K562 (cell line): ENCODE results near the gene EEA1. TPM values are rescaled to one million over a fixed set of nuclear protein-coding genes. Genes with fewer than 3 reads are reported as not detected.
A peak's percentile ranks its signal among the peaks of the same experiment; 100 is the strongest.

ENCODE experiments used
- ATAC-seq: fragments of 200-7000 bp; cut with Tn5 transposase; 3 replicates; pipeline ENCODE4 v1.9.1; 2020; ENCODE audit warnings: moderate library complexity
- BruUV-seq: library from RNA; stranded (reverse); fragments of 400-500 nt; replicated peaks from 2 replicates; lab custom pipeline; 2021; lab: Mats Ljungman, UMichigan
- CTCF ChIA-PET: fragments of 300-600 bp; formaldehyde crosslinking; extraction: SDS; loops from one replicate; lab custom pipeline; 2021; ENCODE audit warnings: low intra/inter-chr PET ratio; lab: Yijun Ruan, JAX
- POLR2A ChIA-PET: fragments of 300-600, 350-650 bp; sonication (Branson Sonifier 250); formaldehyde crosslinking; extraction: SDS; loops from one replicate; lab custom pipeline; 2021; ENCODE audit warnings: antibody characterized with exemption, inconsistent platforms; lab: Yijun Ruan, JAX
- DNase-seq, 4 experiments: peaks; one replicate each; pipeline versions ENCODE4 v3.0.0 to v3.0.0-alpha.2; 2011 to 2018; ENCODE audit warnings: low spot score in 3 of 4, mixed read lengths in 3 of 4; ENCODE audit errors: extremely low read depth in 1 of 4
- FAIRE-seq: peaks from 2 replicates; lab custom pipeline; 2011; peaks lifted over from hg19 to GRCh38; lab: Jason Lieb, UNC
- H2AFZ ChIP-seq: 2 replicates; pipeline ENCODE4 v1.6.0; 2011; ENCODE audit warnings: low read depth, low read length, control low read depth, inconsistent platforms
- H3K27ac ChIP-seq: fragments of 200-600 bp; 3 replicates; pipeline ENCODE4 v1.8.0; 2011; ENCODE audit warnings: low read depth, mild to moderate bottlenecking, control low read depth, inconsistent platforms, low read length, moderate library complexity, mixed read lengths; ENCODE audit errors: extremely low read depth
- H3K27me3 ChIP-seq, 2 experiments: fragments of 300-600 bp in 1 of 2; 2 replicates in 1 of 2; 3 replicates in 1 of 2; pipeline versions ENCODE4 v1.6.0 to v1.8.0; 2011; ENCODE audit warnings: inconsistent platforms in 2 of 2, low read length in 2 of 2, mild to moderate bottlenecking in 1 of 2, mixed read lengths in 1 of 2, moderate library complexity in 1 of 2; ENCODE audit not compliant: control insufficient read depth in 2 of 2, insufficient read depth in 2 of 2
- H3K36me3 ChIP-seq: fragments of 300-600 bp; 3 replicates; pipeline ENCODE4 v1.8.0; 2011; ENCODE audit warnings: mild to moderate bottlenecking, low read length, inconsistent platforms; ENCODE audit not compliant: control insufficient read depth, insufficient read depth
- H3K4me1 ChIP-seq, 2 experiments: fragments of 200-600 bp in 1 of 2; replicated peaks in 1 of 2; 2 replicates in 1 of 2; 3 replicates in 1 of 2; pipeline versions ENCODE4 v1.5.1 to v1.8.0; 2011; ENCODE audit warnings: inconsistent platforms in 2 of 2, low read length in 2 of 2, mild to moderate bottlenecking in 1 of 2, mixed read lengths in 1 of 2, moderate library complexity in 1 of 2; ENCODE audit not compliant: control insufficient read depth in 2 of 2, insufficient read depth in 2 of 2
- H3K4me2 ChIP-seq: 2 replicates; pipeline ENCODE4 v1.6.1; 2011; ENCODE audit warnings: low read length, control low read depth, inconsistent platforms, mixed read lengths; ENCODE audit not compliant: insufficient read depth
- H3K4me3 ChIP-seq: fragments of 200-600 bp; sonication (generic), shearing (Covaris generic); 2 replicates; pipeline ENCODE4 v1.5.1; 2016; ENCODE audit warnings: control low read depth, inconsistent platforms
- H3K79me2 ChIP-seq: fragments of 200-600 bp; 3 replicates; pipeline ENCODE4 v1.8.0; 2011; ENCODE audit warnings: low read length, inconsistent platforms; ENCODE audit not compliant: control insufficient read depth, insufficient read depth
- H3K9ac ChIP-seq, 2 experiments: 2 replicates each; pipeline versions ENCODE4 v1.6.0 to v1.6.1; 2011; ENCODE audit warnings: low read depth in 2 of 2, low read length in 2 of 2, control low read depth in 1 of 2, inconsistent platforms in 1 of 2, mild to moderate bottlenecking in 1 of 2, mixed read lengths in 1 of 2; ENCODE audit not compliant: insufficient read depth in 1 of 2
- H3K9me1 ChIP-seq: one replicate; pipeline ENCODE4 v1.6.0; 2011; ENCODE audit warnings: inconsistent platforms, mild to moderate bottlenecking, low read length, moderate library complexity; ENCODE audit not compliant: control insufficient read depth, insufficient read depth
- H3K9me3 ChIP-seq: replicated peaks from 2 replicates; pipeline ENCODE4 v1.5.1; 2011; ENCODE audit warnings: low read depth, low read length, inconsistent platforms; ENCODE audit not compliant: control insufficient read depth, insufficient read depth
- H4K20me1 ChIP-seq: replicated peaks from 2 replicates; pipeline ENCODE4 v1.6.1; 2011; ENCODE audit warnings: low read length, inconsistent platforms, mixed read lengths; ENCODE audit not compliant: control insufficient read depth, insufficient read depth
- C11orf30 ChIP-seq: fragments of 450-650 bp; IDR thresholded peaks from 2 replicates; pipeline ENCODE4 v1.6.1; 2016; ENCODE audit warnings: low read depth, mild to moderate bottlenecking
- CHCHD3 ChIP-seq: fragments of 250-450 bp; sonication (Bioruptor Pico); IDR thresholded peaks from 2 replicates; pipeline ENCODE4 v2.1.2; 2022; ENCODE audit warnings: mild to moderate bottlenecking
- EWSR1 ChIP-seq: fragments of 450-650 bp; IDR thresholded peaks from 2 replicates; pipeline ENCODE4 v1.6.1; 2018; ENCODE audit warnings: borderline replicate concordance, mild to moderate bottlenecking, low read depth, moderate library complexity; ENCODE audit not compliant: partially characterized antibody
- POLR2B ChIP-seq: fragments of 450-650 bp; IDR thresholded peaks from 2 replicates; pipeline ENCODE4 v1.6.1; 2018; ENCODE audit warnings: low read depth; ENCODE audit not compliant: partially characterized antibody
- PTBP1 ChIP-seq: fragments of 200-400 bp; formaldehyde crosslinking; IDR thresholded peaks from 2 replicates; pipeline ENCODE4 v1.6.1; 2017; ENCODE audit warnings: low read depth, low read length
- PTRF ChIP-seq: fragments of 450-650 bp; IDR thresholded peaks from 2 replicates; pipeline ENCODE4 v1.6.1; 2016; ENCODE audit warnings: mild to moderate bottlenecking, missing genetic modification characterization, missing compliant biosample characterization
- SIN3A ChIP-seq, 2 experiments: fragments of 150-350 bp in 1 of 2; IDR thresholded peaks; 2 replicates each; pipeline ENCODE4 v1.6.1; 2011 to 2016; ENCODE audit warnings: borderline replicate concordance in 2 of 2, low read depth in 2 of 2, low read length in 2 of 2, mild to moderate bottlenecking in 2 of 2, moderate library complexity in 2 of 2; ENCODE audit not compliant: control insufficient read depth in 1 of 2
- SMC3 ChIP-seq: conservative IDR thresholded peaks from 2 replicates; pipeline ENCODE4 v1.6.1; 2011; ENCODE audit warnings: low read depth, low read length, improper control_type of control experiment; ENCODE audit not compliant: insufficient read depth
- SREBF2 ChIP-seq: sonication (generic); formaldehyde crosslinking; IDR thresholded peaks from 2 replicates; pipeline ENCODE4 v1.4.0; 2020; ENCODE audit warnings: mild to moderate bottlenecking, missing genetic modification reagents
- ZBTB5 ChIP-seq: fragments of 450-650 bp; IDR thresholded peaks from 2 replicates; pipeline ENCODE4 v1.6.1; 2017; ENCODE audit warnings: antibody characterized with exemption
- WGBS: fragments of 100-300 bp; shearing (Covaris generic); methylation state at CpG from one replicate; pipeline ENCODE4 v1.1.6; 2016; ENCODE audit warnings: low coverage, mixed read lengths; ENCODE audit not compliant: insufficient coverage; ENCODE audit errors: missing lambda C conversion rate; 5-methylcytosine and 5-hydroxymethylcytosine counted together
- in situ Hi-C: fragments of 300-500 bp; cut with MboI; formaldehyde crosslinking; loops from 4 replicates; pipeline ENCODE4 v1.15.0; 2018; ENCODE audit warnings: inconsistent platforms, mixed read lengths
- intact Hi-C: fragments of 100-400 bp; cut with micrococcal nuclease; formaldehyde crosslinking; loops from 2 replicates; pipeline ENCODE4 v1.14.2; 2022
- polyA plus RNA-seq, 8 experiments: library from polyadenylated mRNA; depleted of rRNA in 4 of 8; stranded (reverse) in 5 of 8; unstranded in 3 of 8; fragments of >200 nt; fragmentation: Nextera tagmentation in 2 of 8; fragmentation: Illumina TruSeq in 1 of 8; extraction: Ambion mirVana in 2 of 8; extraction: Trizol in 1 of 8; gene quantifications; 2 replicates each; pipeline versions ENCODE4 v1.2.1 to v1.2.3, GENCODE V29; 2011 to 2014; ENCODE audit warnings: inconsistent platforms in 1 of 8, missing spikeins in 1 of 8
- total RNA-seq, 7 experiments: library from RNA; depleted of rRNA in 6 of 7; stranded (reverse); fragments of >200 nt in 6 of 7; fragmentation: Illumina TruSeq in 2 of 7; extraction: Trizol in 2 of 7; gene quantifications; 2 replicates each; pipeline versions ENCODE4 v1.2.1 to v1.2.3, GENCODE V29; 2011 to 2021; ENCODE audit warnings: low replicate concordance in 1 of 7
- TF ChIP-seq, protein P1 (sequence below): fragments of 450-650 bp; IDR thresholded peaks from 2 replicates; pipeline ENCODE4 v1.6.1; 2016; ENCODE audit warnings: mild to moderate bottlenecking
- TF ChIP-seq, protein P2 (sequence below), 2 experiments: fragments of 450-650 bp in 1 of 2; sonication (generic) in 1 of 2; formaldehyde crosslinking in 1 of 2; IDR thresholded peaks in 1 of 2; conservative IDR thresholded peaks in 1 of 2; 2 replicates each; pipeline versions ENCODE4 v1.6.1 to v1.8.1; 2016 to 2023; ENCODE audit warnings: mild to moderate bottlenecking in 2 of 2, moderate library complexity in 2 of 2, inconsistent platforms in 1 of 2, missing genetic modification reagents in 1 of 2

EEA1 gene
- total and polyA plus RNA-seq, 9 of the 15 experiments (the other 6 are each of a cell fraction or from before 2014, with no cell fraction given) = 3.5 to 17.1 (median 7.5) TPM

DNA sequence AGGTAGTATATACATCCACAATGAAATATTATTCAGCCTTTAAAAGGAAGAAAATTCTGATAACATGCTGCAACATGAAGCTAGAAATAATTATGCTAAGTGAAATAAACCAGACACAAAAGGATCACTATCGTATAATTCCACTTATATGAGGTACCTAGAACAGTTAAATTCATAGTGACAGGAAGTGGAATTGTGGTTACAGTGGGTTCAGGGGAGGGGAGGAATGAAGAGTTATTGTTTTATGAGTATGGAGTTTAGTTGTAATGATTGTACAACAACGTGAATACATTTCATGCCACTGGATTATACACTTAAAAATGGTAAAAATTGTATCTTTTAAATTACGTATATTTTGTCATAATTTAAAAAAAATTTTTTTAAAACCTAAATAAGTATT, 21.0 kb downstream of the EEA1 start (continued):
- TF ChIP-seq EWSR1 (no peak), POLR2B (no peak), CHCHD3 (no peak), SREBF2 (no peak), PTRF (tag) (no peak)
- TF ChIP-seq, protein P1, sequence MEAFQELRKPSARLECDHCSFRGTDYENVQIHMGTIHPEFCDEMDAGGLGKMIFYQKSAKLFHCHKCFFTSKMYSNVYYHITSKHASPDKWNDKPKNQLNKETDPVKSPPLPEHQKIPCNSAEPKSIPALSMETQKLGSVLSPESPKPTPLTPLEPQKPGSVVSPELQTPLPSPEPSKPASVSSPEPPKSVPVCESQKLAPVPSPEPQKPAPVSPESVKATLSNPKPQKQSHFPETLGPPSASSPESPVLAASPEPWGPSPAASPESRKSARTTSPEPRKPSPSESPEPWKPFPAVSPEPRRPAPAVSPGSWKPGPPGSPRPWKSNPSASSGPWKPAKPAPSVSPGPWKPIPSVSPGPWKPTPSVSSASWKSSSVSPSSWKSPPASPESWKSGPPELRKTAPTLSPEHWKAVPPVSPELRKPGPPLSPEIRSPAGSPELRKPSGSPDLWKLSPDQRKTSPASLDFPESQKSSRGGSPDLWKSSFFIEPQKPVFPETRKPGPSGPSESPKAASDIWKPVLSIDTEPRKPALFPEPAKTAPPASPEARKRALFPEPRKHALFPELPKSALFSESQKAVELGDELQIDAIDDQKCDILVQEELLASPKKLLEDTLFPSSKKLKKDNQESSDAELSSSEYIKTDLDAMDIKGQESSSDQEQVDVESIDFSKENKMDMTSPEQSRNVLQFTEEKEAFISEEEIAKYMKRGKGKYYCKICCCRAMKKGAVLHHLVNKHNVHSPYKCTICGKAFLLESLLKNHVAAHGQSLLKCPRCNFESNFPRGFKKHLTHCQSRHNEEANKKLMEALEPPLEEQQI = no peak

- no peak for FAIRE-seq
- BruUV-seq = no TSS peak
- in situ Hi-C loops = no loop called here
- Histone ChIP-seq H3K36me3 (no peaks in the 10 kb centered on the region), H3K9ac (no peak overlapping the region), H3K27ac (no peak overlapping the region), H3K4me2 (no peak overlapping the region), H3K4me3 (no peak overlapping the region), H3K4me1 (no peaks in the 10 kb centered on the region), H3K9me1 (no peaks in the 10 kb centered on the region), H4K20me1 (no peaks in the 10 kb centered on the region), H2AFZ (no peak overlapping the region), H3K9me3 (no peaks in the 10 kb centered on the region), H3K27me3 (no peaks in the 10 kb centered on the region), H3K79me2 (peaks cover 69% of the 10 kb centered on the region)
- 74% methylated on average over 7 of the region's 7 CpGs for WGBS
- ChIA-PET CTCF (no interaction called here), POLR2A (no interaction called here)
- no peak for DNase-seq
- TF ChIP-seq SIN3A (IDR thresholded peaks at IDR 0.05; ENCODE audit: borderline replicate concordance in 2 of 2, control insufficient read depth in 1 of 2, low read depth in 2 of 2, low read length in 2 of 2) (no peak), SMC3 (no peak), SREBF2 (no peak), C11orf30 (no peak), PTBP1 (no peak), ZBTB5 (no peak)
- TF ChIP-seq, protein P2, sequence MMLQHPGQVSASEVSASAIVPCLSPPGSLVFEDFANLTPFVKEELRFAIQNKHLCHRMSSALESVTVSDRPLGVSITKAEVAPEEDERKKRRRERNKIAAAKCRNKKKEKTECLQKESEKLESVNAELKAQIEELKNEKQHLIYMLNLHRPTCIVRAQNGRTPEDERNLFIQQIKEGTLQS (IDR thresholded peaks at IDR 0.05) = peak; percentile 34; the same call in 1 of the 2 replicates
- TF ChIP-seq, protein P2 (CRISPR knock-in tag; conservative IDR thresholded peaks at IDR 0.05) = no peak
- no peak for ATAC-seq
- intact Hi-C loops = no loop called here
Observed at GRCh38 chr12:92905811-92906554, 23.1 kb downstream of the EEA1 start.
